B cell (primary cell): Measurements from ENCODE around the gene PTPN4. TPM values are rescaled to one million over a fixed set of nuclear protein-coding genes. Genes with fewer than 3 reads are reported as not detected.

ENCODE experiments used
- ATAC-seq: fragments of 200-7000 bp; cut with Tn5 transposase; one replicate; pipeline ENCODE4 v1.10.0; 2021; ENCODE audit warnings: low read depth, mild to moderate bottlenecking, moderate number of reproducible peaks, moderate library complexity
- CTCF ChIA-PET: fragments of 350-600 bp; sonication (Branson Sonifier 250); formaldehyde crosslinking; loops from one replicate; lab custom pipeline; 2021; ENCODE audit warnings: antibody characterized with exemption, inconsistent platforms; lab: Charles Lee
- POLR2A ChIA-PET: fragments of 350-600 bp; sonication (Branson Sonifier 250); formaldehyde crosslinking; loops from one replicate; lab custom pipeline; 2021; ENCODE audit warnings: antibody characterized with exemption; lab: Charles Lee
- DNase-seq: peaks from one replicate; pipeline ENCODE4 v3.0.0; 2013
- H2AFZ ChIP-seq: 2 replicates; pipeline ENCODE4 v1.6.1; 2012; ENCODE audit warnings: mild to moderate bottlenecking, low read depth, low read length; ENCODE audit not compliant: insufficient read depth, poor library complexity, severe bottlenecking
- H3K27ac ChIP-seq, 2 donors: 1 replicate in 1 of 2; 2 replicates in 1 of 2; pipeline ENCODE4 v1.5.1; 2012 to 2013; ENCODE audit warnings: low read length in 2 of 2, mild to moderate bottlenecking in 2 of 2, moderate library complexity in 1 of 2
- H3K27me3 ChIP-seq, 4 experiments: fragments of 200-600 bp in 1 of 4; sonication (generic) in 1 of 4; replicated peaks in 1 of 4; 1 replicate in 2 of 4; 2 replicates in 2 of 4; pipeline versions ENCODE4 v1.6.1 to v1.7.0; 2013 to 2016; ENCODE audit warnings: low read length in 3 of 4, mild to moderate bottlenecking in 2 of 4, mixed read lengths in 1 of 4, moderate library complexity in 1 of 4; ENCODE audit not compliant: insufficient read depth in 4 of 4, control insufficient read depth in 3 of 4; ENCODE audit errors: control extremely low read depth in 1 of 4
- H3K36me3 ChIP-seq, 2 experiments: replicated peaks in 1 of 2; 1 replicate in 1 of 2; 2 replicates in 1 of 2; pipeline versions ENCODE4 v1.6.1 to v1.7.1; 2013; ENCODE audit warnings: low read length in 1 of 2; ENCODE audit not compliant: insufficient read depth in 2 of 2, control insufficient read depth in 1 of 2; ENCODE audit errors: control extremely low read depth in 1 of 2, extremely low read depth in 1 of 2
- H3K4me1 ChIP-seq, 2 donors: fragments of 200-600 bp in 1 of 2; sonication (generic) in 1 of 2; 1 replicate in 1 of 2; 2 replicates in 1 of 2; pipeline versions ENCODE4 v1.5.1 to v1.6.1; 2013 to 2017; ENCODE audit warnings: low read length in 2 of 2; ENCODE audit not compliant: control insufficient read depth in 2 of 2, insufficient read depth in 2 of 2
- H3K4me2 ChIP-seq: replicated peaks from 2 replicates; pipeline ENCODE3; 2012; ENCODE audit warnings: mild to moderate bottlenecking, low read depth, low read length; ENCODE audit not compliant: poor library complexity, severe bottlenecking
- H3K4me3 ChIP-seq, 5 experiments: fragments of 200-600 bp in 1 of 5; sonication (generic) in 1 of 5; 1 replicate in 3 of 5; 2 replicates in 2 of 5; pipeline versions ENCODE4 v1.5.1 to v1.7.0; 2011 to 2016; ENCODE audit warnings: low read length in 4 of 5, mild to moderate bottlenecking in 4 of 5, low read depth in 2 of 5, control low read depth in 1 of 5, moderate library complexity in 1 of 5; ENCODE audit not compliant: insufficient read depth in 1 of 5; ENCODE audit errors: control extremely low read depth in 1 of 5, extremely low read depth in 1 of 5
- H3K79me2 ChIP-seq: fragments of 200-600 bp; sonication (generic); one replicate; pipeline ENCODE4 v1.6.0; 2016; ENCODE audit warnings: low read length; ENCODE audit not compliant: control insufficient read depth, insufficient read depth
- H3K9ac ChIP-seq: fragments of 200-600 bp; sonication (generic); 2 replicates; pipeline ENCODE4 v1.6.1; 2017; ENCODE audit warnings: mild to moderate bottlenecking, low read length, moderate library complexity
- H3K9me3 ChIP-seq, 3 donors: one replicate each; pipeline versions ENCODE4 v1.6.1 to v1.7.1; 2013; ENCODE audit warnings: low read length in 2 of 3; ENCODE audit not compliant: control insufficient read depth in 2 of 3, insufficient read depth in 1 of 3; ENCODE audit errors: control extremely low read depth in 1 of 3
- H4K20me1 ChIP-seq: 2 replicates; pipeline ENCODE4 v1.6.0; 2012; ENCODE audit warnings: mild to moderate bottlenecking, low read length; ENCODE audit not compliant: insufficient read depth, control insufficient read depth, poor library complexity, severe bottlenecking
- H3K27ac Mint-ChIP-seq: one replicate; pipeline ENCODE4 v1.8.0; 2021; ENCODE audit warnings: mixed read lengths
- H3K27me3 Mint-ChIP-seq: one replicate; pipeline ENCODE4 v1.8.0; 2021; ENCODE audit warnings: mixed read lengths
- H3K4me1 Mint-ChIP-seq: one replicate; pipeline ENCODE4 v1.8.0; 2021; ENCODE audit warnings: mixed read lengths
- H3K4me3 Mint-ChIP-seq: one replicate; pipeline ENCODE4 v1.8.0; 2021; ENCODE audit warnings: mixed read lengths
- H3K9me3 Mint-ChIP-seq: one replicate; pipeline ENCODE4 v1.8.0; 2022; ENCODE audit warnings: mixed read lengths; ENCODE audit not compliant: insufficient read depth
- CTCF ChIP-seq: fragments of 200-600 bp; IDR thresholded peaks from one replicate; pipeline ENCODE4 v1.8.0; 2022; ENCODE audit warnings: antibody characterized with exemption, mild to moderate bottlenecking
- EZH2 ChIP-seq: IDR thresholded peaks from 2 replicates; pipeline ENCODE4 v1.6.1; 2012; ENCODE audit warnings: borderline replicate concordance, low read depth, mild to moderate bottlenecking, moderate library complexity, low read length; ENCODE audit not compliant: insufficient read depth, poor library complexity, severe bottlenecking
- whole genome bisulfite sequencing: methylation state at CpG from one replicate; pipeline ENCODE4 v1.1.5; 2013; ENCODE audit warnings: missing lambda C conversion rate; ENCODE audit not compliant: insufficient coverage; 5-methylcytosine and 5-hydroxymethylcytosine counted together
- intact Hi-C: fragments of 100-400 bp; cut with micrococcal nuclease; formaldehyde crosslinking; loops from one replicate; pipeline ENCODE4 v1.10.0; 2022
- polyA plus RNA-seq: library from polyadenylated mRNA; depleted of rRNA; stranded (reverse); fragments of >200 nt; gene quantifications from 2 replicates; pipeline ENCODE4 v1.2.3, GENCODE V29; 2012
- total RNA-seq, 2 donors: library from RNA; stranded (reverse); fragments of 120-200 nt in 1 of 2; gene quantifications; 1 replicate in 1 of 2; 2 replicates in 1 of 2; pipeline versions ENCODE4 v1.2.3 to v1.2.4, GENCODE V29; 2013 to 2022

PTPN4 gene
- total and polyA plus RNA-seq, 2 donors (not counting 1 experiment from before 2014, with no cell fraction given) = 12.6 to 54.8 TPM

DNA sequence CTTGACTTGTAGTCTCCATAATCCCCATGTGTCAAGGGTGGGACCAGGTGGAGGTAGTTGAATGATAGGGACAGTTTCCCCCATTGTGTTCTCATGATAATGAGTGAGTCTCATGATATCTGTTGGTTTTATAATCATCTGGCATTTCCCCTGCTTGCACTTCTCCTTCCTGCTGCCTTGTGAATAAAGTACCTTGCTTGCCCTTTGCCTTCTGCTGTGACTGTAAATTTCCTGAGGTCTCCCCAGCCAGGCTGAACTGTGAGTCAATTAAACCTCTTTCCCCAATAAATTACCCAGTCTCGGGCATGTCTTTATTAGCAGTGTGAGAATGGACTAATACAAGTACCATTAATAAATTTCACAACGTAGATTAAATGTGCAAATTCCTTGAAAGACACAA, 150.8 kb downstream of the PTPN4 start:
- H3K27ac Mint-ChIP-seq = no peak overlapping the region
- H2AFZ ChIP-seq = no peak overlapping the region
- CTCF ChIA-PET = no interaction called here
- H3K4me3 ChIP-seq = no peak overlapping the region
- H3K27ac ChIP-seq = no peak overlapping the region
- H3K4me1 ChIP-seq = no peaks in the 10 kb centered on the region
- H3K4me1 Mint-ChIP-seq = no peaks in the 10 kb centered on the region
- no peaks in the 10 kb centered on the region for H4K20me1 ChIP-seq
- no peaks in the 10 kb centered on the region for H3K9me3 ChIP-seq
- no peak overlapping the region for H3K4me2 ChIP-seq
- POLR2A ChIA-PET = no interaction called here
- no peak for ATAC-seq
- H3K27me3 ChIP-seq = no peaks in the 10 kb centered on the region
- intact Hi-C loops = no loop called here
- no peaks in the 10 kb centered on the region for H3K9me3 Mint-ChIP-seq
- H3K4me3 Mint-ChIP-seq = no peak overlapping the region
- no peak for DNase-seq
- no peaks in the 10 kb centered on the region for H3K79me2 ChIP-seq
- TF ChIP-seq CTCF (no peak), EZH2 (no peak)
- WGBS = no CpG with 5 or more reads among the region's 2 CpGs
- H3K36me3 ChIP-seq = peaks cover 0 to 3% of the 10 kb centered on the region in 2 experiments
- no peaks in the 10 kb centered on the region for H3K27me3 Mint-ChIP-seq
- no peak overlapping the region for H3K9ac ChIP-seq

- Histone ChIP-seq H2AFZ (no peak overlapping the region), H3K36me3 (peaks cover 0 to 6% of the 10 kb centered on the region in 2 experiments), H3K4me2 (no peak overlapping the region), H3K79me2 (no peaks in the 10 kb centered on the region), H3K4me1 (no peaks in the 10 kb centered on the region), H3K4me3 (no peak overlapping the region), H3K27me3 (no peaks in the 10 kb centered on the region), H4K20me1 (no peaks in the 10 kb centered on the region), H3K27ac (no peak overlapping the region), H3K9ac (no peak overlapping the region), H3K9me3 (no peaks in the 10 kb centered on the region)
- intact Hi-C loops = no loop called here
- Mint-ChIP-seq H3K27me3 (no peaks in the 10 kb centered on the region), H3K27ac (no peak overlapping the region), H3K9me3 (no peaks in the 10 kb centered on the region), H3K4me1 (no peaks in the 10 kb centered on the region), H3K4me3 (no peak overlapping the region)
- WGBS = no CpG with 5 or more reads among the region's 1 CpG
- DNase-seq (no peak), ATAC-seq (no peak)
- TF ChIP-seq EZH2 = no peak
- no peak for TF ChIP-seq CTCF
- POLR2A ChIA-PET = no interaction called here
- CTCF ChIA-PET = no interaction called here
These were observed 154.5 kb downstream of the PTPN4 start for GRCh38 chr2:119914266-119914665.
